ENCODE results near the gene GPC4. TPM values are rescaled to one million over a fixed set of nuclear protein-coding genes. Genes with fewer than 3 reads are reported as not detected.

The GPC4 gene
- total RNA-seq, 1 experiment from 2014 or later: not detected

- no peaks in the 10 kb centered on the region for H3K9me2 ChIP-seq (replicated peaks; ENCODE audit: insufficient read depth, low read length)
- no peak overlapping the region for H3K4me3 ChIP-seq (ENCODE audit: low read length)
- no peaks in the 10 kb centered on the region for H3K36me3 ChIP-seq (ENCODE audit: insufficient read depth, low read length)
- H3K27me3 ChIP-seq (ENCODE audit: low read length): no peaks in the 10 kb centered on the region
- no peak overlapping the region for H3K27ac ChIP-seq (ENCODE audit: low read length)
- H3K9ac ChIP-seq (ENCODE audit: low read length): no peak overlapping the region
- no peaks in the 10 kb centered on the region for H4K20me1 ChIP-seq (ENCODE audit: insufficient read depth, low read depth, low read length)
- no peak overlapping the region for H3K4me2 ChIP-seq (ENCODE audit: low read depth, low read length, poor library complexity, severe bottlenecking)
- H2AFZ ChIP-seq (ENCODE audit: low read length): no peak overlapping the region
- no peaks in the 10 kb centered on the region for H3K4me1 ChIP-seq (ENCODE audit: low read length)
- DNase-seq: no peak
- no peaks in the 10 kb centered on the region for H3K79me2 ChIP-seq (ENCODE audit: low read length)
- H3K9me3 ChIP-seq (ENCODE audit: low read length): no peaks in the 10 kb centered on the region
These were observed 109.0 kb downstream of the GPC4 start for GRCh38 chrX:133306316-133306715.

- no peaks in the 10 kb centered on the region for H3K79me2 ChIP-seq (ENCODE audit: low read length)
- no peak for DNase-seq
- H2AFZ ChIP-seq (ENCODE audit: low read length): no peak overlapping the region
- no peaks in the 10 kb centered on the region for H3K9me2 ChIP-seq (replicated peaks; ENCODE audit: insufficient read depth, low read length)
- H3K27ac ChIP-seq (ENCODE audit: low read length): no peak overlapping the region
- H3K36me3 ChIP-seq (ENCODE audit: insufficient read depth, low read length): no peaks in the 10 kb centered on the region
- no peaks in the 10 kb centered on the region for H3K27me3 ChIP-seq (ENCODE audit: low read length)
- no peak overlapping the region for H3K4me3 ChIP-seq (ENCODE audit: low read length)
- H3K4me1 ChIP-seq (ENCODE audit: low read length): no peaks in the 10 kb centered on the region
- H3K9ac ChIP-seq (ENCODE audit: low read length): no peak overlapping the region
- no peaks in the 10 kb centered on the region for H3K9me3 ChIP-seq (ENCODE audit: low read length)
- no peaks in the 10 kb centered on the region for H4K20me1 ChIP-seq (ENCODE audit: insufficient read depth, low read depth, low read length)
- H3K4me2 ChIP-seq (ENCODE audit: low read depth, low read length, poor library complexity, severe bottlenecking): no peak overlapping the region
These were observed 109.9 kb downstream of the GPC4 start for GRCh38 chrX:133305348-133305747.

GRCh38 chrX:133302775-133303445 lies 112.4 kb downstream of the GPC4 start:
- H3K27ac ChIP-seq (ENCODE audit: low read length): no peak overlapping the region

GRCh38 chrX:133300591-133300990 lies 114.7 kb downstream of the GPC4 start:
- no peak for DNase-seq
- Histone ChIP-seq H4K20me1 (ENCODE audit: insufficient read depth, low read depth, low read length) (no peaks in the 10 kb centered on the region), H3K36me3 (ENCODE audit: insufficient read depth, low read length) (no peaks in the 10 kb centered on the region), H2AFZ (ENCODE audit: low read length) (no peak overlapping the region), H3K9me3 (ENCODE audit: low read length) (no peaks in the 10 kb centered on the region), H3K4me1 (ENCODE audit: low read length) (no peaks in the 10 kb centered on the region), H3K4me3 (ENCODE audit: low read length) (no peak overlapping the region), H3K27ac (ENCODE audit: low read length) (no peak overlapping the region), H3K9ac (ENCODE audit: low read length) (no peak overlapping the region), H3K79me2 (ENCODE audit: low read length) (no peaks in the 10 kb centered on the region), H3K9me2 (replicated peaks; ENCODE audit: insufficient read depth, low read length) (no peaks in the 10 kb centered on the region), H3K4me2 (ENCODE audit: low read depth, low read length, poor library complexity, severe bottlenecking) (no peak overlapping the region), H3K27me3 (ENCODE audit: low read length) (no peaks in the 10 kb centered on the region)

More at GRCh38 chrX:133302775-133303445, 112.4 kb downstream of the GPC4 start:
- no peaks in the 10 kb centered on the region for H3K79me2 ChIP-seq (ENCODE audit: low read length)
- no peaks in the 10 kb centered on the region for H3K36me3 ChIP-seq (ENCODE audit: insufficient read depth, low read length)
- H3K4me3 ChIP-seq (ENCODE audit: low read length): no peak overlapping the region
- no peak overlapping the region for H3K4me2 ChIP-seq (ENCODE audit: low read depth, low read length, poor library complexity, severe bottlenecking)
- no peak overlapping the region for H2AFZ ChIP-seq (ENCODE audit: low read length)
- H3K9ac ChIP-seq (ENCODE audit: low read length): no peak overlapping the region
- H4K20me1 ChIP-seq (ENCODE audit: insufficient read depth, low read depth, low read length): no peaks in the 10 kb centered on the region
- no peaks in the 10 kb centered on the region for H3K9me2 ChIP-seq (replicated peaks; ENCODE audit: insufficient read depth, low read length)
- H3K27me3 ChIP-seq (ENCODE audit: low read length): no peaks in the 10 kb centered on the region
- no peaks in the 10 kb centered on the region for H3K4me1 ChIP-seq (ENCODE audit: low read length)
- no peak for DNase-seq
- H3K9me3 ChIP-seq (ENCODE audit: low read length): no peaks in the 10 kb centered on the region

- no peak overlapping the region for H3K4me2 ChIP-seq (ENCODE audit: low read depth, low read length, poor library complexity, severe bottlenecking)
- no peaks in the 10 kb centered on the region for H3K9me3 ChIP-seq (ENCODE audit: low read length)
- no peaks in the 10 kb centered on the region for H3K27me3 ChIP-seq (ENCODE audit: low read length)
- H4K20me1 ChIP-seq (ENCODE audit: insufficient read depth, low read depth, low read length): no peaks in the 10 kb centered on the region
- no peaks in the 10 kb centered on the region for H3K4me1 ChIP-seq (ENCODE audit: low read length)
- no peaks in the 10 kb centered on the region for H3K36me3 ChIP-seq (ENCODE audit: insufficient read depth, low read length)
- H3K79me2 ChIP-seq (ENCODE audit: low read length): no peaks in the 10 kb centered on the region
- H2AFZ ChIP-seq (ENCODE audit: low read length): no peak overlapping the region
- DNase-seq: no peak
- H3K9me2 ChIP-seq (replicated peaks; ENCODE audit: insufficient read depth, low read length): no peaks in the 10 kb centered on the region
- H3K4me3 ChIP-seq (ENCODE audit: low read length): no peak overlapping the region
- no peak overlapping the region for H3K9ac ChIP-seq (ENCODE audit: low read length)
- no peak overlapping the region for H3K27ac ChIP-seq (ENCODE audit: low read length)
These were observed 118.0 kb downstream of the GPC4 start for GRCh38 chrX:133297284-133297683.

GRCh38 chrX:133294126-133294525 lies 121.2 kb downstream of the GPC4 start:
- Histone ChIP-seq H3K4me2 (ENCODE audit: low read depth, low read length, poor library complexity, severe bottlenecking) (no peak overlapping the region), H3K4me1 (ENCODE audit: low read length) (no peaks in the 10 kb centered on the region)

GRCh38 chrX:133290076-133290475 lies 125.2 kb downstream of the GPC4 start:
- Histone ChIP-seq H3K4me1 (ENCODE audit: low read length) (no peaks in the 10 kb centered on the region), H3K4me2 (ENCODE audit: low read depth, low read length, poor library complexity, severe bottlenecking) (no peak overlapping the region), H3K36me3 (ENCODE audit: insufficient read depth, low read length) (no peaks in the 10 kb centered on the region), H3K27me3 (ENCODE audit: low read length) (no peaks in the 10 kb centered on the region), H3K27ac (ENCODE audit: low read length) (no peak overlapping the region), H3K79me2 (ENCODE audit: low read length) (no peaks in the 10 kb centered on the region), H3K4me3 (ENCODE audit: low read length) (no peak overlapping the region), H2AFZ (ENCODE audit: low read length) (no peak overlapping the region), H3K9me3 (ENCODE audit: low read length) (no peaks in the 10 kb centered on the region), H3K9me2 (replicated peaks; ENCODE audit: insufficient read depth, low read length) (no peaks in the 10 kb centered on the region), H4K20me1 (ENCODE audit: insufficient read depth, low read depth, low read length) (no peaks in the 10 kb centered on the region), H3K9ac (ENCODE audit: low read length) (no peak overlapping the region)
- no peak for DNase-seq

More at GRCh38 chrX:133294126-133294525, 121.2 kb downstream of the GPC4 start:
- no peaks in the 10 kb centered on the region for H3K79me2 ChIP-seq (ENCODE audit: low read length)
- no peak for DNase-seq
- H3K9ac ChIP-seq (ENCODE audit: low read length): no peak overlapping the region
- H3K9me2 ChIP-seq (replicated peaks; ENCODE audit: insufficient read depth, low read length): no peaks in the 10 kb centered on the region
- no peaks in the 10 kb centered on the region for H3K9me3 ChIP-seq (ENCODE audit: low read length)
- H3K4me3 ChIP-seq (ENCODE audit: low read length): no peak overlapping the region
- no peak overlapping the region for H2AFZ ChIP-seq (ENCODE audit: low read length)
- no peaks in the 10 kb centered on the region for H4K20me1 ChIP-seq (ENCODE audit: insufficient read depth, low read depth, low read length)
- no peak overlapping the region for H3K27ac ChIP-seq (ENCODE audit: low read length)
- no peaks in the 10 kb centered on the region for H3K36me3 ChIP-seq (ENCODE audit: insufficient read depth, low read length)
- no peaks in the 10 kb centered on the region for H3K27me3 ChIP-seq (ENCODE audit: low read length)

GRCh38 chrX:133287860-133288259 lies 127.4 kb downstream of the GPC4 start:
- H3K9me3 ChIP-seq (ENCODE audit: low read length): no peaks in the 10 kb centered on the region
- no peaks in the 10 kb centered on the region for H4K20me1 ChIP-seq (ENCODE audit: insufficient read depth, low read depth, low read length)
- no peak overlapping the region for H3K4me2 ChIP-seq (ENCODE audit: low read depth, low read length, poor library complexity, severe bottlenecking)
- no peaks in the 10 kb centered on the region for H3K9me2 ChIP-seq (replicated peaks; ENCODE audit: insufficient read depth, low read length)
- H3K27me3 ChIP-seq (ENCODE audit: low read length): no peaks in the 10 kb centered on the region
- no peak overlapping the region for H2AFZ ChIP-seq (ENCODE audit: low read length)
- no peak overlapping the region for H3K27ac ChIP-seq (ENCODE audit: low read length)
- no peak overlapping the region for H3K9ac ChIP-seq (ENCODE audit: low read length)
- no peak for DNase-seq
- H3K36me3 ChIP-seq (ENCODE audit: insufficient read depth, low read length): no peaks in the 10 kb centered on the region
- no peak overlapping the region for H3K4me3 ChIP-seq (ENCODE audit: low read length)
- no peaks in the 10 kb centered on the region for H3K79me2 ChIP-seq (ENCODE audit: low read length)
- H3K4me1 ChIP-seq (ENCODE audit: low read length): no peaks in the 10 kb centered on the region
